Left colon (tissue), 2 donors: ENCODE data around the gene DCX. TPM values are rescaled to one million over a fixed set of nuclear protein-coding genes. Genes with fewer than 3 reads are reported as not detected.
A peak's percentile ranks its signal among the peaks of the same experiment; 100 is the strongest.

Experiments used
- ATAC-seq: fragments of 200-7000 bp; cut with Tn5 transposase; one replicate; pipeline ENCODE4 v1.9.1; 2020; ENCODE audit warnings: mild to moderate bottlenecking, moderate library complexity
- DNase-seq, 2 donors: peaks; one replicate each; pipeline ENCODE4 v3.0.0-alpha.2; 2020
- intact Hi-C, 2 donors: fragments of 100-400 bp; cut with DNase I in 1 of 2; cut with micrococcal nuclease in 1 of 2; formaldehyde crosslinking; loops; one replicate each; pipeline versions ENCODE4 v1.11.2 to v1.14.0; 2022; cut with DNase I, micrococcal nuclease
- total RNA-seq, 2 donors: library from RNA; stranded (reverse); fragmentation: NEBNext Ultra II Directional; extraction: Animal tissue kit (Norgen Biotek cat#: 25700); gene quantifications; one replicate each; pipeline ENCODE4 v1.2.1, GENCODE V29; 2021
- donor health status: DM: no; HTN: no; CAD: no.
- donor health status: DM: yes; HTN: yes; CAD: no.

Gene DCX
- total RNA-seq, 2 donors from 2014 or later = 0.14 TPM; not detected in 1

GRCh38 chrX:111336141-111336540, 75.9 kb downstream of the DCX start:
- DNase-seq (no peak), ATAC-seq (no peak)
- intact Hi-C loops = no loop called here

GRCh38 chrX:111329370-111329769, 82.6 kb downstream of the DCX start:
- ATAC-seq (no peak), DNase-seq (no peak)
- intact Hi-C loops = no loop called here

DNA sequence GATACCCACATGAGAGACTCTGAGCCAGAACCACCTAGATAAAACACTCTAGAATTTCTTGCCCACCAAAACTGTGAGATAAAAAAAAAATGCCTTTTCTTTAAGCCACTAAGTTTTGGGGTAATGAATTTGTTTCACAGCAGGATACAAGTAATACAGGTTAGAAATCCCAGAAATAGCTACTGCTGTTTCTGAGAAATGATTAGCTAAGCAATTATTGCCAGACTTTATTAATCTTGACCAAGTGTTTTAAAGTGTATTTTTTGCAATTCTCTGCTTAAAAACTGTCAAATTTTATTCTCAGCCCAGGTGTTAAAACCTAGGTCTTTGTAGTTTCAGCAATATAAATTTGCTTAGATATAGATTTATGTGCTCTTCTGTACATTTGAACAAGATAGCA, 83.1 kb downstream of the DCX start:
- intact Hi-C loops = no loop called here
- ATAC-seq = no peak
- no peak for DNase-seq

DNA sequence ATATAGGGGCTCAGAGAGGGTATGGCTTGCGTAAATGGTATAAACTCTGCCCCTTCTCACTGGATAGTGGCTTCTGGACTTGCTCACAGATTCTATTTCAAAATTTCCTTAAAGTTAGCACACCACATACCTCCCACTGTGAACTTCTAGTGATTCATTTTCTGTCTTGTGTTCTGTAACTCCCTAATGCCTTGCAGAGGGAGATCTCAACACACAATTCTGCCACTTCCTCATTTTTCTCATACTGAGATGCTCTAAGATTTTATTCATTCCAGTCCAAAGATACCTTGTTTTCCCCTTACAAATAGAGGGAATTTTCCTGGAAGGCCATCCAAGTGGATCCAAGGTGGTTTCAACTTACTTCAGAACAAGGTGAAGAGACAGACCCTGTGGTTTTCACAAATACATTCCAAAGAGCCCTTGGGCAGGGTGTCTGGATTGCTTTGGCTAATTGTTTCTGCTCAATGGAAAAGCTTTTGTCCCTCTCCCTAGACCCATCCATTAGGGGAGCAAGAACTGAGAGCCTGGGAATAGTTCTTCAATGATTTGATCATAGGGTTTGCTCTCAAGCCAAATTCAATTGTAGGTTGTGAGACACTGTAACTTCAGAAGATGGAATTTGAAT, 89.6 kb downstream of the DCX start:
- intact Hi-C loops = no loop called here
- ATAC-seq = no peak
- no peak for DNase-seq

DNA sequence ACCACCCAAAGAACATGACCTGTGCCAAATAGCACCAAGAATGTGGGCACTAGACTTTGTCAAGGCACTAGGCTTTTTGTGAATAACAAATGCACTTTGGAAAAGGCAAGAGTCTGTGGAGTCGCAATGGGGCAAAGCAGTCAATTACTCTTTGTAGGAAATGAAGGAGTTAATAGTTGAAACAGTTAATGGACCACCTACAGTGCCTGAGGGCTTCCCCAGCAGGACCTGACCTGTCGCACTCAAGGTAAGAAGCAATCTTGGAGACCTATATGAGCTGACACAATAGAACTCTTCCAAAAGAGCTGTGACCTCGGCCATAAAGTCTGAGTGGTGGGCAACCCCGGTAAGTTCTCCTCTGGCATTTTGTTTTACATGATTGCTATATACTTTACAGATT, 92.5 kb downstream of the DCX start:
- ATAC-seq = no peak
- DNase-seq = no peak
- intact Hi-C loops = no loop called here

DNA sequence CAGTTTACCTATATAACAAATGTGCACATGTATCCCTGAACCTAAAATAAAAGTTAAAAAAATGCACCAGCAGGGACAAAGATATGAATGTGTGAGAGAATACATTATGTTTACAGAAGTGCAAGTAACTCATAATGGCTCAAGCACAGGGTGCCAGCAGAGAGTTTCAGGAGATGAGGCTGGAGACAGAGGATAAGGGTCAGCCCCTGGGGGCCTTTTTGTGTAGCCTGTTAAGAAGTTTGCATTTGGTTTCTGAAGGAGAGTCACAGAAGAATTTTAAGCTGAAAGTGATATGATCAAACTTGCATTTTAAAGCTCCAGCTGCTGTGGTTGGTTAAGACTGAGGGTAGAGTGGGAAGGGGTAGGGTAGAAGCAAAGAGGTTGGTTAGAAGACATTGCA, 93.1 kb downstream of the DCX start:
- intact Hi-C loops = no loop called here
- DNase-seq (no peak), ATAC-seq (no peak)

DNA sequence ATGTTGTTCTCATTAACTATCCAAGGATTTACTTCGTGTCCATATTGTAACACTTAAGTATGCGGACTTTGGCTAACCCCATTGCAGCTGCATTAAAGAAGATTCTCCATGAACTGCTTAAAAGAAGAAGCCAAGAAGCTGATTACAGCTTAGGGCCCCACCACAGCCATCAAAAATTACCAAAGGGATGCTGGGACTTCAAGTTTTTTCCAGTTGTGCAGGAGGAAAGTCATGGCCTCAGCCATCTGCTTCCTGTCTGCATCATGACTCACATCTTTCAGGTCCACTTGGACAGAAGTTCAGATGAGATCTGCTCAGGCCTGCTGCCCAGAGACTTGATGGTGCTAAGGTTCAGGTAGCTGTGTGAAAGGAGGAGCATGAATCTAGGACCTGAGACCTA, 102.9 kb downstream of the DCX start:
- intact Hi-C loops = no loop called here
- ATAC-seq (no peak), DNase-seq (no peak)

- no peak for ATAC-seq
- intact Hi-C loops = no loop called here
Observed at GRCh38 chrX:111308039-111308438, 104.0 kb downstream of the DCX start.

GRCh38 chrX:111302284-111302683, 109.7 kb downstream of the DCX start:
- DNase-seq (no peak), ATAC-seq (no peak)
- intact Hi-C loops = no loop called here

More at GRCh38 chrX:111308039-111308438, 104.0 kb downstream of the DCX start:
- DNase-seq = no peak

DNA sequence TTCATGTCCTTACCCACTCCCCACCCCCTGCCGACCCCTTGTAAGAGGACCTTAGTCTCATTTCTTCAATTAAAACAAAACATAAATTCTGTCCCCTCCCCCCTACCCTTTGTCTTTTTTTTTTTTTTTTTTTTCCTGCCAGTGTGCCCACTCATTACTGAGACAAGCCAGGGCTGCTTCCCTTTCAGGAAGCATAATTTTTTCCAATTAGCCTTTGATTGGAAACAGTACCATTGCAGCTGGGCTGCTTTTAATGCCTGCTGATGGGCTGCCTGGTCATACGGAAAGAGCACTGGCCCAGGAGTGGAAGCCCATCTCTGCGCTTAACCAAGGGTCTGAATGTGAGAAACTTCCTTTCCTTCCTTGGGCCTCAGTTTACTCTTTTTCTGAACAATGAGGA, 123.2 kb downstream of the DCX start:
- no peak for ATAC-seq
- no peak for DNase-seq
- intact Hi-C loops = no loop called here

DNA sequence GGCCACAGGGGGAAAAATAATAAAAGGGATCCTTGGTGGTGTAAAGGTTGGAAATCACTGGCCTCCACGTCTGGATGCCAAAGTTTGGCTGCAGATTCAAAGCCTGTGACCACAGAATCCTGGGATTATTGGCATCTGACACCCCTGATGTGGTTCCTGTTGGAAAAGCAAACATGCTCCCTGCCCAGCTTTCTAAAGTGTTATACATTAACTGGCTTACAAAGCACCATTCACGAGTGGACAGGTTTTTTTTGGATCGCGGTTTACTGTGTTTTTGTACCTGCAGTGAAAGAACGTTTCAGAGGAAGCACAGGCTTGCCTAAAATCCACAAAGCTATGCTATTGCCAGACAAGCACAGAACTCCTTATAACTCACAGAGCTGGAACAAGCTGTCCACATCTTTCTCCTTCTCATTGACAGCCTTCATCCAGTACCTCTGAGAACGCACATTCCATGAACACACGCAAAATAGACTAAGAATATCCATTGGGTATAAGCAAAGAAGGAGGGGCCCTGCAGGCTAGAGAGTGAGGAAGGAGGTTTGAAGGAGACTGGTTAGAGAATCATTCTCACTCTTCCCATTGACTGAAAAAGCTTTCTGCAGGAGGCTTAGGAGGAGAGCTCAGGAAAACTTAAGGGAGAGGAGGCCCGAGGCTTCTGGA, 127.2 kb downstream of the DCX start:
- intact Hi-C loops = no loop called here
- DNase-seq (no peak), ATAC-seq (peak; percentile 59)

DNA sequence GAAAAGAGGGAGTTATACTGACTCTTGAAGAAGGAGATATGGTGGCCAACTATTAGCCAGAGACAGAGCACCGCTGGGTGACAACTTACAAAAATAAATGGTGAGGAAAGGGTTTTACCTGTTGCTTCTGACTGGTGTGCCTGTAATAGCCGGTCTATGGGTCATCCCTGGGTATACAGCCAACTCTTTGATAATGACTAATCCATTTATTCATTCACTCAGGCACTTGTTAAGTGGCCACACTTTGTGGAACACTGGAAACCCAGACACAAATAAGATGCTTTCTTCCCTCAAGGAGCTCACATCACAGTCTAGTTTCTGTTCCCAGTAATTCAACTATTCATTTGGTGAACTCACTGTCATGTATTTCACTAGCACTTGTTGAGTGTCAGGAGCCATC, 128.5 kb downstream of the DCX start:
- ATAC-seq = no peak
- no peak for DNase-seq
- intact Hi-C loops = no loop called here

- ATAC-seq (no peak), DNase-seq (no peak)
- intact Hi-C loops = no loop called here
Observed at GRCh38 chrX:111282991-111283390, 129.0 kb downstream of the DCX start.

DNA sequence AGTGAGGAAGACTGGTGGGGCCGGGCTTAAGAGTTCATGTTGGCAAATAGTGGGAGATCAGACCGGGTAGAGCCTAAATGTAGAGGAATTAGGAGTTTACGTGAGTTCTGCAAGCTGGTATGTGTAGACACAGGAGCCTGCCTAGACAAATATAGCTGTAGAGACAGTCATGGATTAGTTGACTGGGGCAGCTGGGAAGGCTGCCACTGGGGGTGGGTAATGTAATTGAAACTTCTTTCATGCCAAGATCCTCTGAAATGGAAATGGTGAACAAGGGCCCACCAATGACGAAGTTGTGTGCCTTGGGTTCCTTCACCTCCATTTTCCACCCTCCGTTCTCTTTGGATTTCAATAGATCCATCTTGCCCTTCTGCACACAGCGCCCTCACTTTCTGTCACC, 129.9 kb downstream of the DCX start:
- intact Hi-C loops = no loop called here
- ATAC-seq = no peak
- no peak for DNase-seq

GRCh38 chrX:111270339-111270738, 141.7 kb downstream of the DCX start, which contains the start of gene CAPN6:
Gene CAPN6 (minus strand): TSS chrX:111270483. CDS start chrX:111263936, 6,547 bp downstream.
- ATAC-seq (peak; percentile 45), DNase-seq (peak; percentile 21 to 23)
- intact Hi-C loops = no loop called here

DNA sequence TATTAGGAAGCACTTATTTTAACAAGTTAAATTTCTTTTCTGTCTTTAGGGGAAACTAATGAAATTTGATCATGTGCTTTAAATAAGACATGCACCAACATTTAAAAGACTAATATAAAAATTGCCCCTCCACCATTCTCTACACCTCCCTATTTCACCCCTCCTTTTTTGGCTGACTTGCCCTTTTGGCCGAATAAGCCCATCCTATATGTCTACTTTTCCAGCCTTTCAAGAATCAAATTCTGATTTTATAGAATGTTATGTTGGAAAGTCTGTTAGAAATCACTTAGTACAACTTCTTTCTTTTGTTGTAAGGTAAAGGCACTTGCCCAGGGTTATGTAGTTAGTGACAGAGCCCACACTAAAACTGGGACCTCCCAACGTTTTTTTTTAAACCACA, 143.5 kb downstream of the DCX start:
- intact Hi-C loops = no loop called here
- ATAC-seq (no peak), DNase-seq (no peak)

- intact Hi-C loops = no loop called here
- no peak for ATAC-seq
- DNase-seq = no peak
Observed at GRCh38 chrX:111265486-111265885, 146.5 kb downstream of the DCX start.

GRCh38 chrX:111264385-111264784, 147.6 kb downstream of the DCX start:
- intact Hi-C loops = no loop called here

GRCh38 chrX:111262086-111262485, 149.9 kb downstream of the DCX start:
- DNase-seq (no peak), ATAC-seq (no peak)
- intact Hi-C loops = no loop called here

More at GRCh38 chrX:111264385-111264784, 147.6 kb downstream of the DCX start:
- no peak for DNase-seq
- no peak for ATAC-seq

DNA sequence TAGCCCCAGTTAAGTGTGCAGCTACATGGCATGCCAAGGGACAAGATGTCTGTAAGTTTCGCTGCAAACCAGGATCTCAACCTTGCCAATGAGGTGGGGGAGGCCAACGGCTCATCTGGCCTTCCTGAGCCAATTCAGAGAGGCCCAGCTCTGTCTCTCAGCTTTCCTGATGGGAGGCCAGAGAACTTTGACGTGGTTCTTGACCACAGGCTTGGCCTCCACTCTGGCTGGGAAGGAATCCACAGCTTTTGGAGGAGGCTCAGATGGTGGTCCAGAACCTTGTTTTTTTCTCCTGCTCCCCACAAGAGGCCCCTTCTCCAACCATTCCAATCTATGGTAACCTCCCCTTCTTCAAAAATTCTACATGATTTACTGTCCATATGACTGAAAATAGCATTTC, 151.5 kb downstream of the DCX start:
- intact Hi-C loops = no loop called here
- ATAC-seq (no peak), DNase-seq (no peak)

- DNase-seq (no peak), ATAC-seq (no peak)
- intact Hi-C loops = no loop called here
Observed at GRCh38 chrX:111259559-111259958, 152.4 kb downstream of the DCX start.
